ENCODE results near the gene DNAJC28.
"Not testable (repeated sequence)": the region's sequence is repeated elsewhere in the genome, so short reads cannot be mapped to it uniquely, and the experiment has no call there.

DNAJC28 gene

DNA sequence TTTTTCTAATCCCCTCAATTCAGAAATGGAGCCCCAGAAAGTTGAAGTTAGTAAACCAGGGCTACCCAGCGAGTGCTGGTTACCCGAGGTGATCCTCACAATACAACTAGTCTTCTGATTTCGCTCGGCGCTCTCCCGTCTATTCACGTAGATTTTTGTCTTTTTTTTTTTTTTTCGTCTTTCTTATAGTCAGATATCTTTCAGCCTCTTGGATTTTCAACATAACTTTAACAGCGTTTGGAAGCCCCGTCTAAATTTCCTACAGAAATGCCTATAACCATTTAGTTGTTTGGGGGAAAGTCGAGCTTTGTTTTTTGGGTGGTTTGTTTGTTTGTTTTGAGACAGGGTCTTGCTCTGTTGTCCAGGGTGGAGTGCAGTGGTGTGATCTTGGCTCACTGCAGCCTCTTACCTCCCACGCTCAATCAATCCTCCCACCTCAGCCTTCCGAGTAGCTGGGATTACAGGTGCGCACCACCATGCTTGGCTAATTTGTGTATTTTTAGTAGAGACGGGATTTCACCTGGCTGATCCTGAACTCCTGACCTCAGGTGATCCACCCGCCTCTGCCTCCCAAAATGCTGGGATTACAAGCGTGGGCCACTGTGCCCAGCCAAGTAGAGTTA, 10.9 kb downstream of the DNAJC28 start:
- no peak for DNase-seq

DNA sequence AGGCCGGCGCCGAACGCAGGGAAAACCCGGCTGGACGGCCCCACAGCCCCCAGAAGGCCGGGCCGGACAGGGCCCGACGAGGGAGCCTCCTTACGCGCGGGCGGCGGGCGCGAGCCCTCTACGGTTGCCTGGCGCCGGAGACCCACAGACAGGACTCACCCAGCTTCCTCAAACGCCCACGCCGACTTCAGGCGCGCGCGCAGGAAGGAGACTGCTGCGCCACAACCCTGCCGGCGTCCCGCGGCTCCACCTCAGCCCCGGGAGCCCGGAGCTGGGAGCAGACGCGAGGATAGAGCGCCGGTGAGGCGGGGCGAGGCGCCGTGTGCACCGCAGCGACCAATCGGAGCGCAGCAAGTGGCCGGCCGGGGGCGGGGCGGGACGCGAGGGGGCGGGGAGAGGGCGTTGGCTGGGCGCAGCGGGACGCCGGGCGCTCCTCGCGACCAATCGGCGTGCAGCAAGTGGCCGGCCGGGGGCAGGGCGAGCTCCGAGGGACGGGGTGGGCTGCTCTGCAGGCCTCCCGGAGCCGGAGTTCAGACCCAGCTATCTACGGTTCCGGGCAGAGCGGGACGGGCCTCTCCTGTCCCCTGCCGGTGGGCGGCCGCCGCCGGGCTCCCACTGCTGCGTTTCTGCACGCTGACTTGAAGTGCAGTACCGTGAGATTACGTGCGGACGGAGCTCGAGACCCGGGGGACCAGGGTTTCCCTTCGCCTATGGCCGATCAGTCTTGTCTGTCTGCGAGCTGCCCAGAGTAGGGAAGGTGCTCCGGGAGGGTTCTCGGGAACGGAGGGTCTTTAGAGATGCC, 11.6 kb downstream of the DNAJC28 start, which contains the start of gene TMEM50B:
Gene TMEM50B, minus strand, starts transcription at position 296 of the 802 bp plus-strand sequence. CDS start 11,089 bp downstream, outside the sequence.
- peak; percentile 92 for DNase-seq

DNA sequence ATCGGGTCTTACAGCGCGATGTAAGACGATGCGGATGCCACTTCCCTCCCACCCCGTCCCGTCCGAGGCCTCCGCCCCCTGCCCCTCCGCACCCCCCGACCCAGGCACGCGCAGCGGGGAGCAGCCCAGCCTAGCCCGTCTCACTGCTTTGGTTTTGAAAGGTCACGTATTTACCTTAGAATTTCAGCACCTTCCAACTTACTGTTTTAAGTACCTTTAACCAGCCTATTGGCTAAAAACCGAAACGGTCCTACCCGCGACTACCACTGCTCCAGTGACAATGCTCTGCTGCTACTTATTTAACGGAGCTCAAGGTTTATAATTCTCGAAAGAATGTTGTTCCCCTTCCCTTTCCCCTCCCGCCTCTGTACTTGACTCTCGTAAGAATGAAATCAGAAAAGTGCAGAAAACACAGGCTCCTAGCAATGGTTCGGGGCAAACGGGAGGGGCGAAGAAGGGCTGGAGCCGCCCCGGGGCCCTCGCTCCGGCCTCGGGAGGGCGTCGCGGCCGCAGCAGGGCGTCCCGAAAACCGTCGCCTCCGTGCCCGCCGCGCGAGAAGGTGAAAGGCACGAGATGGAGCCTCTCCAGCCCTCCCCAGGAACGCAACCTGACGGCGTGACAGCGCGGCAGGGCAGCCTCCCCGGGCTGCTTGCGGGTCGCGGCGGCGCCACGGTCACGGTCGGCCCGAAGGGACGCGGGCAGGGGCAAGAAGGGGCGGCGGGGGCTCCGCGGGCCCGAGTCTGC, 12.4 kb downstream of the DNAJC28 start:
- DNase-seq: no peak

DNA sequence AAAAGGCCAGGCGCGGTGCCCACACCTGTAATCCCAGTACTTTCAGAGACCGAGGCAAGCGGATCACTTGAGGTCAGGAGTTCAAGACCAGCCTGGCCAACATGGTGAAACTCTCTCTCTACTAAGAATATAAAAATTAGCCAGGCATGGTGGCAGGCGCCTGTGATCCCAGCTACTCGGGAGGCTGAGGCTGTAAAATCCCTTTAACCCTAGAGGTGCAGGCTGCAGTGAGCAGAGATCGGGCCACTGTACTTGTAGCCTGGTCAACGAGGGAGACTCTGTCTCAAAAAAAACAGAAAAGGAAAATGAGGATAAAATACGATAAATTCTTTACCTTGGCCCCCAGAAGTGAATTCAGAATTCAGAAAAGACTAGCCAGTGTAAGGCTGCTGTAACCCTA, 13.3 kb downstream of the DNAJC28 start:
- no peak for DNase-seq

DNA sequence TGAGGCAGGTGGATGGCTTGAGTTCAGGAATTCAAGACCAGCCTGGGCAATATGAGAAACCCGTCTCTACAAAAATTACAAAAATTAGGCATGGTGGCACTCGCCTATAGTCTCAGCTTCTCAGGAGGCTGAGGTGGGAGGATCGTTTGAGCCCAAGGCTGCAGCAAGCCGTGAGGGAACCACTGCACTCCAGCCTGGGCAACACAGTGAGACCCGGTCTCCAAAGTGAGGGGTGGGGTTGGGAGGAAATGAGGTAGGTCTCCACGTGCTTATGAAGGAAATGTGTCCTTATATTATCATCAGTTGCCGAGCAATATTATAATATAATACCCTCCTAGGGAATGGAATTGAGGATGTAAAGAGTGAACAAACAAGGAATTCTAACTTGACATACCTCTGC, 14.4 kb downstream of the DNAJC28 start:
- DNase-seq: no peak

DNA sequence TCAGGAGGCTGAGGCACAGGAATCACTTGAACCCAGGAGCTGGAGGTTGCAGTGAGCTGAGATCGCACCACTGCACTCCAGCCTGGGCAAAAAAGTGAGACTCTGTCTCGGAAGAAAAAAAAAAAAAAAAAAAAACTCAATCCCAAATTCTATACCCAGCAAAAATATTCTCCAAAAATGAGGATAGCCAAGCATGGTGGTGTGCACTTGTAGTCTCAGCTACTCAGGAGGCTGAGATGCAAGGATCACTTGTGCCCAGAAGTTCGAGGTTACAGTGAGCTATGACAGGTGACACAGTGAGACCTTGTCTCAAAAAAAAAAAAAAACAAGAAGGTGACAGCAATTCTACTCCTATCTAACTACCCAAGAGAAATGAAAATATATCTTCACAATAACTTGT, 18.2 kb downstream of the DNAJC28 start:
- DNase-seq: no peak

DNA sequence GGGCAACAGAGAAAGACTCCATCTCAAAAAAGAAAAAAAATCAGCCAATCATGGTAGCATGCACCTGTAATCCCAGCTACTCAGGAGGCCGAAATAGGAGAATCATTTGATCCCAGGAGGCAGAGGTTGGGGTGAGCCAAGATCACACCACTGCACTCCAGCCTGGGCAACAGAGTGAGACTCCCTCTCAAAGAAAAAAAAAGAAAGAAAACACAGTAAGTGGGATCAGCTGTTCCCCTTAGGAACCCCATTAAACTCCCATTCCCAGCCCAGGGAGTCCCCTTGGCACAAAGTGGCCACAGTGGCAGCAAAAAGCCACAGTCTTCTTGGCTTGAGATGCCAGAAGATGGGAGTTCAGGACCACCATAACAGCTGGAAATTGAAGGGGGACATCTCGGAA, 20.8 kb downstream of the DNAJC28 start:
- DNase-seq: no peak

DNA sequence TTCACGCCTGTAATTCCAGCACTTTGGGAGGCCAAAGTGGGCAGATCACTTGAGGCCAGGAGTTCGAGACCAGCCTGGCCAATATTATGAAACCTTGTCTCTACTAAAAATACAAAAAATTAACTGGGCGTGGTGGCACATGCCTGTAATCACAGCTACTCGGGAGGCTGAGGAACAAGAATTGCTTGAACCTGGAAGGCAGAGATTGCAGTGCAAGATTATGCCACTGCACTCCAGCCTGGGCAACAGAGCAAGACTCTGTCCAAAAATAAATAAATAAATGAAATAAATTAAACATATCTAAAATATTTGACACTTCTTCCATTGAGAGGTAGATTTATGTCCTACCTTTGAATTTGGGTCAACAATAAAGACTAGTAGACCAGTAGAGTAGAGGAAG, 22.3 kb downstream of the DNAJC28 start:
- DNase-seq: not testable (repeated sequence)

DNA sequence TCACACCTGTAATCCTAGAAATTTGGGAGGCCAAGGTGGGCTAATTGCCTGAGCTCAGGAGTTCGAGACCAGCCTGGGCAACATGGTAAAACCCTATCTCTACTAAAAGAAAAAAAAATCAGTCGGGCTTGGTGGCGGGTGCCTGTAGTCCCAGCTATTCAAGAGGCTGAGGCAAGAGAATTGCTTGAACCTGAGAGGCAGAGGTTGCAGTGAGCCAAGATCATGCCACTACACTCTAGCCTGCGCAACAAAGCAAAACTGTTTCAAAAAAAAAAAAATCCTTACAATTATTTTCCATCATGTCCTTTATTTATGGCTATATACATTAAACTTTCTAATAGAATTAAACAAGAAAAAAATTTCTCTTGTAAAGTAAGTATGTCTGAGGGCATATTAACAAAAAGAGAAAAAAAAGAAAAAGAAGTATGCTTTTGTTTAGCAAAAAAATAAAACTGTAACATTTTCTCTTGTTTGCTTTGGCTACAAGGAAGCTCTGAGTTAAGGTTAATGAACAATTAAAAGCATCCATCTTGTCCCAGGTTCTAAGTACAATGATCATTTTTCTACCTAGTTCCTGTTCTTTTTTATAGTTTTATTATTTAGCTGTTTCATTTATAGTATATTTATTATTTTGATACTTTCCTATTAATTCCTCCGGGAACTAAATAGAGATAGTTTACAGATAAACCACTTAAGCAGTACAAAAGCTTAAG, 29.8 kb downstream of the DNAJC28 start:
- DNase-seq: no peak

DNA sequence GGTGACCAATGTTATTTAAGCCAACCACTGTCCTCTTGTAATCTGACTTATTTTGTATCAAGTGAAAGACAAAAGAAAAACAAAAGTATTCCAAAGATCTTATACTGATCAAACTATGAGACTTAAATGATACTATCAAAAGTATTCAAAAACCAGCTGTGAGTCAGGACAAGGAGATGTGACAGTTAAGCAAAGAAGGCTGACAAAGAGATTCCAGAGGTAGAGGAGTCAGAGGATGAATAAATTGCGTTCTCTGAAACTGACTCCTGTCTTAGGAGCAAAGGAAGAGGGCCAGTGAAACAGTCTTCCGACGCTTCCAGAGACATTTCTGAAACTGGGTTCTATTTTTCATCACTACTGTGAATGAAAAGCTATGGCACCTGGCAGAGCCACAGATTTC, 32.7 kb downstream of the DNAJC28 start:
- no peak for DNase-seq

DNA sequence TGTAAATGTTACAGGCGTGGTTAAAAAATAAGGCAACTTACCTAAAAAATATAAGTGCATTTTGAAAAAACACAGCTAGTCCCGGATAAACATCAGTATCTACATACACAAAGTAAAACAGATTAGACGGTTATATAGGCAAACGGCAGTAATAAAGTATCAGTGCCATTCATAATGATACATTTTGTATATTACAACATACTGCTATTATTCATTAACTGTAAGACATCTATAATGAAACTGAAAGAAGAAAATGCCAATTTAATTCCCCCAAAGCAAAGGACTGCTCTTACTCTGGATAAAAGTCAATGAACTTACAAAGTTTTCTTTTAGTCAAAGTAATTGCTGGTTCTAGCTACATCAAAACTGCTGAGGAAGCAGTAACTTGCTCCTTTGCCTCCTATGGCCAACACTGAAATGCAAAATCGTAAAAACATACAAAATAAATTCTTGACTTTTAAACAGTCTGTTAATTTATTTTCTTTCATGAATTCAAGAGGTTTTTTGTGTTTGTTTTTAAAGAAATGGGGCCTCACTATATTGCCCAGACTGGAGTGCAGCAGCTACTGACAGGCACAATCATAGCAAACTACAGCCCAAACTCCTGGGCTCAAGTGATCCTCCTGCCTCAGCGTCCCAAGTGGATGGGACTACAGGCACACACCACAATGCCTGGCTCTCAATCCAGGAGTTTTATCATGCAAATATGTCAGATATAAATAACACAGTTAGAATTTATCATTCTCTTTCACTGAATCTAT, 35.6 kb downstream of the DNAJC28 start:
- no peak for DNase-seq

DNA sequence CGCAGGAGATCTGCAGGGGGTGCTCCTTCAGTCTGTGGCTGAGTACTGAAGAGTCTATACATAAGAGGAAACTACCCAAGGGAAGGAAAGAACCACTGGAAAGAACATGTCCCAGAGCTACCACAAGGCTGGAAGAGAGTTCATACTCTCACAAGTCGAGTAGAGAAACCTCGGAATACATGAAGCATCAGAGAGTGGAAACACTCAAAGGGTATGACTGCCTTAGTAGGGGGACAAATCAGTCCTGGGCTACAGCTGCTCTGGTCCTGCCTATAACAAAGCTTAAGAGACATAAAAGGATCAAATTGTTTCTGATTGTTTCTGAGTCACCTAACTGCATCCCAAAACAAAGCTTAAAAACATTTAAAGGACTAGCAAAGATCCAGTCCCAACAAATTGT, 39.2 kb downstream of the DNAJC28 start:
- no peak for DNase-seq

DNA sequence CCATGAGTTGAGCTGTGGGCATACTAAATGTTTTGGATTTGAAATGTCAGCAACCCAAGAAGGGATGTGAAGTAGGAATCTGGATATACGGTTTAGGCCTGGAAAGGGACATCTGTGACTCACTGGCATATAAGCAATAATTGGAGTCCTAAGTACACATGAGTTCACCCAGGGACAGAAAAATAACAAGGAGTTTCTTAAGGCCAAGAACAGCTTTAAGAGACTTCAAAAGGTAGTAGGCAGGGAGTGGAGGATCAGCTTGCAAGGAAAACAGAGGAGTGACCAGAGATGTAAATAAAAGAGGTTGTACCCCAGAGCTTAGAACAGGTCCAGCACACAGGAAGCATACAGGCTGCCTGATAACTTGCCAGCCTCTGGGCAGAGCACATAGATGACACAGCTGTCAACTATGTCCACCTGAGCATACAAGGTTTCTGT, 39.9 kb downstream of the DNAJC28 start:
- DNase-seq: no peak

DNA sequence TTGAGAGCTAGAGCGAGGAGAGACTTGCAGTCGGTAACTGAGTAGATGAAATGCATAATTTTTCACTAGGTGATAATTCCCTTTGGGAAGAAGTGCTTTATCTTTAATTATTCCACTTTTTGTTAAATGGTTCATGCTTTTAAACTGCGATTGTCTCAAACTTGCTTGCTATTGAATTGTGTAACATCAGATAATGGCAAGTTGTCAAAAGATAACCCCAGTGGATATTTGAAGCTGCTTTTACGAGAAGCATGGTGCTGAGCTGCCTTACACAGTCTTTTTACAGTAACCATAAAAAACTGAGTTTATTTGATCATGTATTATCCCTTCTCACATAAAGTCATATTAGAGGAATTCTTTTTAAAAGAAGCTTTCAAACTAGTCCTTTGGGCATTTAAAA, 41.9 kb downstream of the DNAJC28 start:
- no peak for DNase-seq

DNA sequence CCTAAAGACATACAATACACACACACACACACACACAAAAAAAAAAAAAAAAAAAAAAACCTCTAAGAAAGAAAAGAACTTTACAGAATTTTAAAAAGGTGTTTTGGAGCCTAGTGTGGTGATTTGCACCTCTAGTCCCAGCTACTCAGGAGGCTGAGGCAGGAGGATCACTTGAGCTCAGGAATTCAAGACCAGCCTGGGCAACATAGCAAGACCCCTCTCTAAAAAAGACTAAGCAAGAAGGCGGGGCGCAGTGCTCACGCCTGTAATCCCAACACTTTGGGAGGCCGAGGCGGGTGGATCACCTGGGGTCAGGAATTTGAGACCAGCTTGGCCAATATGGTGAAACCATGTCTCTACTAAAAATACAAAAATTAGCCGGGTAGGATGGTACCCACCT, 44.9 kb downstream of the DNAJC28 start:
- DNase-seq: not testable (repeated sequence)

DNA sequence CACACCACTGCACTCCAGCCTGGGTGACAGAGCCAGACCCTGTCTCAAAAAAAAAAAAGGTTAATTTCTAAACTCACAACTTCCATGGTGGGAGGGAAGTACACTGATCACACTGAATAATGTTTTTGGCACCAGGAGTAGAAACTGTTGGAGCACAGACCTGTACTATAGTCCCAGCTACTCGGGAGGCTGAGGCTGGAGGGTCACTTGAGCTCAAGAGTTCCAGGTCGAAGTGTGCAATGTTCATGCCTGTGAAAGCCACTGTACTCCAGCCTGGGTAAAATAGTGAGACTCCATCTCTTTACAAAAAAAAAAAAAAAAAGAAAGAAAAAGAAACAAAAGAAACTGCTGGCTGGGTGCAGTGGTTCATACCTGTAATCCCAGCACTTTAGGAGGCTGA, 47.0 kb downstream of the DNAJC28 start:
- no peak for DNase-seq

DNA sequence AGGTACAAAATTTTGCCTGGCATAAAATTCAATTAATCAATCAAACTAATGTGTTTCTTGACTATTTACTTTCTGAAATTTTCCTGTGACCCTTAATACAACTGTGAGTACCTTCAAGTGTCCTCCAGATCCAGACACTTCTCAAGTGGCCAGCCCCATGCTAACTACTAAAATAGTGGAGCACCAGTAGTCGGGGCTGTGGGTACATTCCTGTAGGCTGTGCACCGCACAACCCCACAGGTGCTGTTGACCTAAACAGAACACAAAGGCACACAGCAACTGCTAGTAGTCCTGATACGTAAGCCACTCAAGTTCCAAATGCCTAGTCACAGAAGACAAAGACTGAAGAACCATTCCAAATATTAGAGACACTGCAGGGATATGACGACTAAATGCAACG, 48.3 kb downstream of the DNAJC28 start:
- DNase-seq: no peak

DNA sequence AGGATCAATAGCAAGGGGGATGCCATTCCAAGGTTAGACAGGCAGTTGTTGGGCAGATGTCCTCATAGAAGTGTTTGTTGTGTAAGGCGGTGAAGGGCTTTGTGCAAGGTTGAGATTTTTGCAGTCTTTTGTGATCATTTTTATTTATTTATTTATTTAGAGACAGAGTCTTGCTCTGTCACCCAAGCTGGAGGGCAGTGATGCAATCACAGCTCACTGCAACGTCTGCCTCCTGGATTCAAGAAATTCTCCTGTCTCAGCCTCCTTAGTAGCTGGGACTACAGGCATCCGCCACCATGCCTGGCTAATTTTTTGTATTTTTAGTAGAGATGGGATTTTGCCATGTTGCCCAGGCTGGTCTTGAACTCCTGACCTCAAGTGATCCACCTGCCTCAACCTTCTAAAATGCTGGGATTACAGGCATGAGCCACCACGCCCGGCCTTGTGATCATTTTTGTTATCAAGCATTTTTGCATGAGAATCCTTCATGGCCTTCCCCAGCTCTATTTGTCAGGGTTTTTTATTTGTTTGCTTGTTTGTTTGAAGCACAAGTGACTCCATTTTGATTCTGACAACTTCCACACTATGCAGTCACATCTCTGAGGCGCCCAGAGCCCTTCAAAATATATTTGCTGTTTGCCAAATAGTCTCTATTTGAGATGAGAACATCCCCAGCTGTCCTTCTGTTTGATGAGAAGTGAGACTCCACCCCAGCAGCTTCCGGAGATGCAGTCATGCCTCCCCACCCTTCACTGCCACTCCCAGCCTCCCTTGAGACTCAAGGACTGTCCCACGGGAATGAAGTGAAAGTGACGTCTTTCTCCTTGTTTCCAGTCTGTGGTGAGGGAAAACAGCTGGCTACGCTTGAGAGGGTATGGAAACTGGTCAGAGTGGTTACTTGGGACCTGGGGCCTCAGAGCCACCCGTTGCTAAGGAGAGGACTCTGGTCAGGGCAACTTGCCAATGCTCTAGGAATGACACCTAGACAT, 49.7 kb downstream of the DNAJC28 start:
- DNase-seq: peak; percentile 39

Measured in NCI-H1105 (cell line).